Activated gamma-delta T cell treated with anti-CD3 and anti-CD28 coated beads, Interleukin-2, amount 50 U/mL, for 16 hours (primary cell): ENCODE data around the gene CAPN10.
"Not testable (repeated sequence)": the region's sequence is repeated elsewhere in the genome, so short reads cannot be mapped to it uniquely, and the experiment has no call there.

Experiments
- DNase-seq: peaks from one replicate; pipeline ENCODE4 v3.0.0-alpha.2; 2020; ENCODE audit warnings: low read depth

Gene CAPN10

DNA sequence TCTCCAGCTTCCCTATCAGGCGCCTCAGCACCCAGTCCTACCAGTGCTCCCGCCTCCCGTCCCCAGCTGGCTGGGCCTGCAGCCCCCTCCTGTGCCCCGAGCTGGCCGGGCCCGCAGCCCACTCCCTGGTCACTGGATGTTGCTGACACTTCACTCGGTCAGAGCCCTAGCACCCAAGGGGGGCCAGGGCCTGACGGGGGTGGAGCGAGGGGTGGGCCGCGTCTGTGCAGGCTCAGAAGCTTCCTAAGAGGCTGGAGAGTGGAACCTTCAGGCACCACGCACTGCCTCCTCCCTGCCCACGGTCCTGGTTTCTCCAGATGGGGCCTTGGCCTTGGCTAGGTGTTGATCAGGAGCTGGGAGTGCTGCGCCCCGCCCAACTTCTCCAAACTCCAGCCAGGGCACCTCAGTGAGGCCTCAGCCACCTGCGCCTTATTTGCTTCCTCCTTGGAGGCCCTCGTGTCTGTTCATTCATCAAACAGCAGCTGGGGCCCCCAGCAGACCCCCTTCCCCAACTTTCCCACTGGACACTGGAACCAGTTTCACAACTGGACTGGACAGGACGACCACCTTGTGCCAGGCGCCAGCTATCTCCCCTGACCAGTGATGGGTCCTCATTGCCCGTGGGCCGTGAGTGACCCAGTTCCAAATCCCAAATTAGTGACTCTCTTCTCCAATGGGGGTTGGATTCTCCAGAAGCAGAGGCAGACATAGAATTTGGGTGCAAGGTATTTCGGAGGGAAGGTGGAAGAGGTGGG lies 16.7 kb downstream of the CAPN10 start:
- DNase-seq: no peak

- DNase-seq: no peak
These were observed 17.3 kb downstream of the CAPN10 start for GRCh38 chr2:240603846-240604245.

DNA sequence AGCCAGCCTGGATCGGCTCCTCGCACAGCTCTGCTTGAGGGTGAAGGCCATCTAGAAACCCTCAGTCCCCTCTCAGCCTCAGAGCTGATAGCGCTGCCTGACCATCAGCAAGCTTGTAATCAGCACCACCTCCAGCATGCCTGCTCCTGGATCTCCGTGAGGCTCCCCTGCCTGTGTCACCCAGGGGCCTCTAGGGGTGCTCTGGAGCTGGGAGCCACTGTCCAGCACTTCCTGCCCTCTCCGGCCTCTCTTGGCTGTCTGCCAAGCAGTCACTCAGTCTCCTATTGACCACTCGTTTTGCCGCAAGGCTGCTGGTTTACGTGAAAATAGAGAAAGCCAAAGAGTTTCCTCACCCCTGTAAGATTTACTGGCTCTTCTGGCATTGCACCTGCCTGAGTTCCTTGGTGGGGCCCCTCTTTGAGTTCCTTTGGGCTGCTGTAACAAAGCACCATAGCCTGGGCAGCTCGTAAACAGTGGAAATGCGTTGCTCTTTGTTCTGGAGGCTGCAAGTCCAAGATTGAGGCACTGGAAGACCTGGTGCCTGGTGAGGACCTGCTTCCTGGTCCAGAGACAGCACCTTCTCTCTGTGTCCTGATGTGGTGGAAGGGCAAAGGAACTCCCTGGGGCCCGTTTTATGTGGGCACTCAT lies 17.9 kb downstream of the CAPN10 start:
- DNase-seq: no peak

DNA sequence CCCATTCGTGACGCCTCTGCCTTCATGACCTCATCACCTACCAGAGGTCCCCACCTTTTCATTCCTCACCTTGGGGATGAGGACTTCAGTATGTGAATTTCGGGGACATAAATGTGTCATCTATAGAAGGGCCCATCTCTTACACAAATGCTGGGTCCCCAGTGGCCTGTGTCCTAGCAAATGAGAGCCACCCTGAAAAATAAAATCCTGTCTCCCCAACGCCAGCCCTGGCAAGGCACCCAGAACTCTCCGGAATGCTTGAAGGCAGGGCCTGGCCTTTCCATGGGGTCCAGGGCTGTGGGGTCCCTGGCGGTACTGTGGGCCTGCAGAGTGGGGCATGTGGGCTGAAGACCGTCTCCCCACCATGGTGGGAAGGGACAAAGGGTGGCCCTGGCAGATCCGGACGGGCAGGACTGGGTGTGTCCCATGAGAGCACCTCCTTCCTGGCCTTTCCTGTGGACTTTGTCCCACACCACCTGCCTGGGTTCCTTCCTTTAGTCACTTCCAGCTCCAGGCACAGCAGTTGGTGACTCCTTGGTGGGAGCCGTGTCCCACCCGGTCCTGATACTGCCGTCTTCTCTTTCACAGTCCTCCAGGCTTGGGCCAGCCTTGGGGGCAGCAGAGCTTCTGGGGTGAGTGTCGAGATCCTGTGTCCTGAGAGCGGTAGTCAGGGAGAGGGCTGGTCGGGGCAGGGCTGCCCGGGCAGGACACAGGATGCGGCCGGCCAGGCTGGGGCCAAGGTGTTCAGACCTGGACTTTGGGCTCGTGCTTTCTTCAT lies 18.6 kb downstream of the CAPN10 start:
- DNase-seq: no peak

DNA sequence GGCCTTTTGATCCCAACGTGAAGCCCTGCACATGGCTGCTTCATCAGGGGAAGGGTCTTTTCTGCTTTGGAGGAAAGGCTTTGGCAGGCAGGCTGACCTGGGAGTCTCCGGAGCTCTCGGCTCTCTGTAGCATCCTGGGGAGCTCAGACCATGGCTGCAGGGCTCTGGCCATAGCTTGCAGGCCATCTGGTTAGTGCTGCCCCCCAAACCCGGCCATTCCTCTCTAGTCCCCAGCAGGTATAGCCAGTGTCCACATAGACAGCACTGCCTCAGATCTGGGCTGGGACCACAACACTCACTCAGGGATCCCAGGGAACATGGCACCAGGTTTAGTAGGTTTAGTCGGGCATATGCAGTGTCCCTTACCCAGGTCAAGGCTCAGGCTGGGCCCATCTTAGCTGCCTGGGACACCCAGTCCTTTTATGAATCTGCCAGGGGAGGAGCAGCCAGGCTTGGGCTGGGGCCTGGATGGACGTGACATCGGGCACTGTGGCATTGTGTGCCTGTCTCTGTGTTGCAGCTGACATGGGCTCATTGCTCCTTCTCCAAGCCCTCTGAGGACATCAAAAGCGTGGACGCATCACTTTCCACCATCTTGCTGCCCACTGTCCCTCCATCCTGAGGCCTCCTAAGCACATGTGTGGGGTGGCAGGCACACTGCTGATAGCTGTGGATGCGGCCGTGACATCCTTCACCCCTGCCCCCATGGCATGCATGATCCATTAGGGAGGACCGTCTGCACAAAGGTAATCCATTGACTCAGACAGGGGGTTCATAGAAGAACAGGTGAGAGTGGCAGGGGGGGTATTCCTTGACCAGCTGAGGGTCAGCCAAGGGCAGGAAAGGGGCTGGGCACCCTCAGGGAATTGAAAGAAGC lies 19.6 kb downstream of the CAPN10 start:
- no peak for DNase-seq

- DNase-seq: no peak
These were observed 25.2 kb downstream of the CAPN10 start for GRCh38 chr2:240611601-240612210.

DNA sequence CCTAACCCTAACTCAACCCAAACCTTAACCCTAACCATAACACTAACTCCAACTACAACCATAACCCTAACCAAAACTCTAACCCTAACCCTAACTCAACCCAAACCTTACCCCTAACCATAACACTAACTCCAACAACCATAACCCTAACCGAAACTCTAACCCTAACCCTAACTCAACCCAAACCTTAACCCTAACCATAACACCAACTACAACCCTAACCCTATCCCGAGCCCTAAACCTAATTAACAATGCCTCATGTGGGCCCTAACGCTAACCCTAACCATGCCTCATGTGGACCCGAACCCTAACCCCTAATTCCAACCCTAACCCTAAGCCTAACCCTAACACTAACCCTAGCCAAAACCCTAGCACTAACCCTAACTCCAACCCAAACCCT lies 27.2 kb downstream of the CAPN10 start:
- no peak for DNase-seq

- no peak for DNase-seq
These were observed 27.9 kb downstream of the CAPN10 start for GRCh38 chr2:240614391-240614790.

- no peak for DNase-seq
These were observed 28.9 kb downstream of the CAPN10 start for GRCh38 chr2:240615396-240615795.

DNA sequence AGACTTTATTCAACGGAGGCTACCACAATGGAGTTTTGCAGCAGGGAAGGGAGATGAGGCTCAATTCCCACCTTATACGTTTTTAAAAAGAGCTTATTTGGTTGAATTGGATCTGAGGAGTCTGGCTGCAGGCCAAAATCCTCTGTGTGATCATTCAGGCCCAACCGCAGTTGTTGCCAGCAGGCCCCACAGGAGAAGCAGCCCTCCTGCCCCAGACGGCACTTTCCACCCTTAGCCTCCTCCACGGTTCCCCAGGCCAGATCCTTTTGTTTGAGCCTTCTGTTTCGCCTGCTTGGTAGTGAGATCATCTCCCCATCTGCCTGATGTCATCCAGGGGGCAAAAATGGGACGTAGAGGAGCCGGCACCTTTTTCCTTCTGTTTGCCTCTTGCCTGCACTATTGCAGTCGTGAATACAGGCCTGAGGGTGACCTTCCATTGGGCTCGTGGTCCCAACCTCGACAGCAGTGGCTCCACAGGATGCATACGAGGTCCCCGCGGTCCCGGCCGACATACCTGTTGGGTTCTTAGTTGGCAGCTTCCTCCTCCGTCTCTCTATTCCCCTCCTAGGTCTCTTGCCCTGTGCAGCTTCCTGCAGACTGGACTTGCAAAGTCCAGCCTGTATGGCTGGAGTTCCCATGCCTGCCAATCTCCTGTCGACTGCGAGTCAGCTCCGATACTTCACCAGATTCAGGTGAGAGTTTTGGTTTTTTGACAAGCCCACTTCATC lies 29.4 kb downstream of the CAPN10 start:
- DNase-seq: no peak

GRCh38 chr2:240616860-240617666 lies 30.5 kb downstream of the CAPN10 start:
- not testable (repeated sequence) for DNase-seq

GRCh38 chr2:240618776-240619175 lies 32.2 kb downstream of the CAPN10 start:
- DNase-seq: no peak

GRCh38 chr2:240619506-240620148 lies 33.1 kb downstream of the CAPN10 start:
- no peak for DNase-seq

- DNase-seq: no peak
These were observed 33.7 kb downstream of the CAPN10 start for GRCh38 chr2:240620149-240620731.

GRCh38 chr2:240620859-240621258 lies 34.3 kb downstream of the CAPN10 start:
- no peak for DNase-seq

- no peak for DNase-seq
These were observed 35.5 kb downstream of the CAPN10 start for GRCh38 chr2:240622060-240622411.

DNA sequence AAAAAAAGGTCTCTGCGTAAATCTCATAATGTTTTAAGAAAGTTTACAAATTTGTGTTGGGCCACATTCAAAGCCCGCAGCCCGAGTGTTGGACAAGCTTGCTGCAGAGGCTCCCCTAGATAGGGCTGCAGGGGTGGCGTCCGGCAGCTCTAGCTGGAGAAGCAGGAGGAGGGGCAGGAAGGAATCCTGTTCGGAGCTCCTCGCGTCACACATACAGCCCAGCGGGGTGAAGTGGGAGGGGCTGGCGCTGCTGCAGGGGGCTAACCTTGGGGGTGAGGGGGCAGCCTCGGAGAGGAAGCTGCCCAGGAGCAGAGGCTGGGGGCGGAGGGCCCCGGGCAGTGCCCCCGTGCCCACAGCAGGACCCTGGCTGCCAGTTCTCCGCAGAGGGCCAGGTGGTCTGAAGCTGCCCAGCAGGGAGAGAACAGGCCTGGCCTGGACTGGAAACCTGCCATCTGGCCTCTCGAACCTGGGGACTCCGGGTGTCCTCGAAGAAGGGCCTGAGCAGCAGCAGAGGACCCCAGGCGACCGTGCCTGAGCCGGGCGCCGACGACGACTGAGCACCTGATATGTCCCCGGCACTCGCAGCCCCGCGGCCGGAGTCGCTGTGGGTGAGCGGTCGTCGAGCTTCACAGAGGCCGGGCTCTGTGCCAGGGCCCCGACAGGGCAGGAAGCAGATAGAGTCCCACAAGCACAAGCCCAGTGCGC lies 36.1 kb downstream of the CAPN10 start:
- peak; percentile 46 for DNase-seq

DNA sequence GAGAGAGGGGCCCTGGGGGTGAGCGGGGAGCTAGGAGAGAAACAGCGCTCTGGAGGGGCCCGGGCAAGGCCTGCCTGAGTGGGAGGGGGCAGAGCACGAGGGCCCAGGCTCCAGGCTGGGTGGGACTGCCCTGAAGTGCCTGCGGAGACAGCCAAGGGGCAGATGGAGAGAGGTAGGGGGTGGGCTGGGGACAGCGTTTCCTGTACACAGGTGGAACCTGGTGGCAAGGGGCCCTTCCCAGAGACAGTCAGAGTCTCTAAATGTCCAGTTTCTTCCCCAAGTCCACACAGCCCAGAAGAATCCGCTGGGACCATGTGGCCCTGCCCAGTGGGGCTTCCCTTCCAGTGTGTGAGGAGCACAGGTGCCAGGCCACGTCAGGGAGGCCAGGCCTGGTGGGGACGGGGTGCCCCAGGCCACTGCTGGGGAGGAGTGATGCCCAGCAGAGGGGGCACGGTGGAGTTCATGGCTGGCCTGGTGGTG lies 37.0 kb downstream of the CAPN10 start:
- DNase-seq: no peak
